GM21576 (cell line): ENCODE data around the gene PAPLN.
"Not testable (repeated sequence)": the region's sequence is repeated elsewhere in the genome, so short reads cannot be mapped to it uniquely, and the experiment has no call there.

Source experiments
- ATAC-seq: cut with Tn5 transposase; IDR thresholded peaks from one replicate; pipeline ENCODE4 v1.9.1; 2021; ENCODE audit warnings: mild to moderate bottlenecking, moderate library complexity; ENCODE audit not compliant: unreplicated experiment

The PAPLN gene

DNA sequence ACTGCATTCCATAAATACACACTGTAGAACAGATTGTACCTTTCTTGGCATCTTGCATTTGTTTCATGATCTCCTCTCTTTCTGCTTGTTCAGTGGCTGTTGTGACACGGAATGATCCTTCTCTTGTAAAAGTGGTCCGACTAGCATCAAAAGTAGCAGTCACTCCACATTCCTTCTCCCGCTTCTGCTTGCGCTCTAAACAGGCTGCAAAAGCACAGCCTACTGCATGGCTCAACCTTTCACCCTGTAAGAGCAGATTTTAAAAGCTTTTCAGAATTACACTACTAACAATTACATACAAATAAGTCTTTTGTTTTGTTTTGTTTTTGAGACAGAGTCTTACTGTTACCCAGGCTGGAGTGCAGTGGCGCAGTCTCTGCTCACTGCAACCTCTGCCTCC, 49.8 kb downstream of the PAPLN start:
- ATAC-seq = no peak

DNA sequence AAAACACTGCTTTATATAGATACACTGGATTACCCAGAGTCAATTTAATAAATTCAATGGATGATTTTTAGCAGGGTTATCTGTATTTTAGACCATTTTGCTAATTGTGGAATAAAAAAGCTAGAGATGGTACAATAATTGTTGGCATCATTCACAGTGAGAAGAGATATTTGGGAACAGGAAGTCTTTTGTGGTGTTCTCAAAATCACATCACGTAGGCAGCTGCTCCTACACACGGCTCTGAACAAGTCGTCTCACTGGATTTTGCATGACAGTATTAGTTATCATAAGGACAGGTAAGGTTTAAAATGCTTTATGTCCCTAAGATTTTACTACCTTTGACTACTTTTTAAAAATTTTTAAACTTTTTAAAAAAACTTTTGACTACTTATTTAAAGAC, 52.0 kb downstream of the PAPLN start:
- ATAC-seq = no peak

DNA sequence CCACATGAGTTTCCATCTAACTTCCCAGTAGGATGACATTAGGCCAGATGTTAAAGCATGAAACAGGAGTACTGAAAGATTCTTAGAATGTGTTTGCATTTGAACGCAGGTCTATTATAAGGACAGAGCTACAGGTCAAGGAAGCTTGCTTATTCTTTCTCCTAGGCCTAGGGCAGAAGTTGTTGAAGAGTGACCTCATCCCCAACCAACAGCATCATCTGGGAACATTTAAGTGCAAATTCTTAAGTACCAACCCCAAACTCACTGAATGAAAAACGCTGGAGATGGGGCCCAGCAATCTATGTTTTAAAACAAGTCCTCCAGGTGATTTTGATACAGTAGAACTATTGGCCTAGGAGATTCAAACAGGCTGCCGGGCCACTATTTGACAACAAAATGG, 52.4 kb downstream of the PAPLN start:
- no peak for ATAC-seq

DNA sequence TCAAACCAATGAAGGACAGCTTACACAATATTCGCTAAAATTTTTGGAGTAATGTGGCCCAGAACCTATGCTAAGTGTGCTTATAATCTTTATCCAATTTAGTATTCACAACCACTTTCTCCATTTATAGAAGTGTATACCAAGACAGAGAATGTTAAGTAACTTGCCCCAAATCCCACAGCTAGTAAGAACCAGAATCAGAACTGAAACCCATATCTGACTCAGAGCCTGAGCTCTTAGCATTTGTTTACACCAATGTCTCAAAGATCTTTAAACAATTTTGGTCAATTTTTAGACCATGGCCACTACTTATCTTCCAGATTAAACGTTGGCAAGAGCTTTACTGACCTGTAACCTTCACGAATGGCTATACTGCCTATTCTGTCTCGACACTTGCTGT, 53.0 kb downstream of the PAPLN start:
- ATAC-seq = peak; percentile 69

DNA sequence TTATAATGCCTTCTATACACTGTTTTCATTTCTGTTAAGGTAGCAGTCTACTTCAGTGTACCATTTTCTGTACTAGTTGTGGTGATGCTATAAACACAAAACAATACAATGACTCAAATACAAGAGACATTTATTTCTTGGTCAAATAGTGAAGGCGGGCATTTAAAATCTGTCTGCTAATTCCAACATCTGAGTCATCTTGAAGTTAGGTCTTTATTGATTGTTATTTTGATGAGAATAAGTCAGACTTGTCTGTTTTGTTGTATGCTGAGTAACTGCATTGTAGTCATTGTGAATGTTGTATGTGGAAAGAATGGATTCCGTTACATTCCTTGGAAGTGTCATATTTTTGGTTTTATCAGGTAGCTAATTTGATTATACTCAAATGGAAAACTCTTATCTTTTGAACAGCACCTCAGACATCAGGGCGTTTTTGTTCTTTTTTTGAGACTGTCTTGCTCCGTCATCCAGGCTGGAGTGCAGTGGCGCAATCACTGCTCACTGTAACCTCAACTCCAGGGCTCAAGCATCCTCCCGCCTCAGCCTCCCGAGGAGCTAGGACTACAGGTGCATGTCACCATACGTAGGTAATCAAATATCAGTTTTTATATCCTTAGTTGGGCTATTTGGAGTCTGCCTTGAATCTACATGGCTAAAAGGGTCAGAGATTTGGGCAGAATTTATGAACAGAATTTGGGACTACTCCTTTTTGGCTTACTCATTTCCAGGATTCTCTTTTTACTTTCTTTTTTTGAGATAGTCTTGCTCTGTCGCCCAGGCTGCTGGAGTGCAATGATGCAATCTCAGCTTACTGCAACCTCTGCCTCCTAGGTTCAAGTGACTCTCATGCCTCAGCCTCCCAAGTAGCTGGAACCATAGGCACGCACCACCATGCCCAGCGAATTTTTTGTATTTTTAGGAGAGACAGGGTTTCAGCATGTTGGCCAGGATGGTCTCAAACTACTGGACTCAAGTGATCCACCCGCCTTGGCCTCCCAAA, 56.8 kb downstream of the PAPLN start:
- no peak for ATAC-seq

DNA sequence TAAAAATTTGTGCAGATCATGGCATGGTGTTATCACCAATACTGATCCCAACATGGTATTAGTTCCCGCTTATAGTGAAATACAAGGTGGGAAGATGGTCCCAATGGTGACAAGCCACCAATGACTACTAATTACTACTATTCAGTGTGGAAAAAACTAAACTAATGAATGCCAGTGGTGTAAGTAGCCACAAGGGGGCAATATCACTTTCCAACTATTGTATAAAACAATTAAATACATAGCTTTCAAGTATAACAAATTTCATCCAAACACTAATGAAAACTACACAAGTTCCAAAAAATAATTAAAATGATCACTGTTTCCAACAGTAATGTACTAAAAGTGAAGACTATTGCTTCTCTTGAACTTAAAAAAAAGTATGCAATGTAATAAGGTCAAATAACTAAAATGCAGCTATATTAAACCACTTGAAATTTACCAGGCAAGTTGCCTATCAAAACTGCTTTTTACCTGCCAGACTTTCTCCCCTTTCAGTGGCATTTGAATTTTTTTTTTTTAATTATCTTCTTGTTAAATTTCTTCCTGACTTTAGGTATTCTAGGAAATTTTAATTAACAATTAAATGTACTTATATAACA, 58.0 kb downstream of the PAPLN start:
- no peak for ATAC-seq

DNA sequence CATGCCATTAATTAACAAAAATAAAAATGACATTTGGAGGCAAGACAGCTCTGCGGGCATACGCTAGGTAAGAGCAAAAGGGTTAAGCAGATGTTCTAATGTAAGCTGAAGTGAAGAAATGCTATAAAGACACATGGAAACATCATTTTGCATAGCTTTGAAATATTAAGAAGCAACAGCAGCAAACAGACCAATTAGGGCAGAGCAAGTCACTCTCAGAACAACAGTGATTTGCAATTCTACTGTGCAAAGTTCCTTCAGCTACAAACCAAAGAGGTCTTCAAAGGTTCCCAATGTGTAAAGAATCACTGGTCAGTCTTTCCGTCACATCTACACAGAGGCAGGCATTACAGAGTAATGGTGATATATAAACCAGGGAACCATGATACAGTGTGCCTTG, 68.2 kb downstream of the PAPLN start:
- no peak for ATAC-seq

DNA sequence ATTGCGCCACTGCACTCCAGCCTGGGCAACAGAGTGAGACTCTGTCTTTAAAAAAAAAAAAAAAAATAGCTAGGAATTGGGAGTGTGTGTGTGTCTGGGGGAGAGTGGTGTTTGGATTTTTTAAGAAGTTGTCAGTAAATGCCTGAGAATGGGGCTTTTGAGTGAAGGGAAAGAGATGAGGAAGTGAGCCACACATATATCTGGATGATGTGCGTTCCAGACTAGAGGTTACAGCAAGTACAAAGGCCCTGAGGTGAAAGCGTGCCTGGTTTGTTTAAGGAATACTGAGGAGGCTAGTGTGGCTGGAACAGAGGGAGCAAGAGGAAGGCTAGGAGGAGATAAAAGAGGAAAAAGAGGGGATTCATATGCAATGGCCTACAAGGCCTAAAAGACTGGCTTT, 70.0 kb downstream of the PAPLN start:
- no peak for ATAC-seq

DNA sequence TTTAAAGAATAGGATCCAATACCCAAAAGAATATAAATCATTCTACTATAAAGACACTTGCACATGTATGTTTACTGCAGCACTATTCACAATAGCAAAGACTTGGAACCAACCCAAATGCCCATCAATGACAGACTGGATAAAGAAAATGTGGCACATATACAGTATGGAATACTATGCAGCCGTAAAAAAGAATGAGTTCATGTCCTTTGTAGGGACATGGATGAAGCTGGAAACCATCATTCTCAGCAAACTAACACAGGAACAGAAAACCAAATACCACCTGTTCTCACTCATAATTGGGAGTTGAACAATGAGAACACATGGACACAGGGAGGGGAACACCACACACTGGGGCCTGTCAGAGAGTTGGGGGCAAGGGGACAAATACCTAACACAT, 71.9 kb downstream of the PAPLN start:
- ATAC-seq = not testable (repeated sequence)

DNA sequence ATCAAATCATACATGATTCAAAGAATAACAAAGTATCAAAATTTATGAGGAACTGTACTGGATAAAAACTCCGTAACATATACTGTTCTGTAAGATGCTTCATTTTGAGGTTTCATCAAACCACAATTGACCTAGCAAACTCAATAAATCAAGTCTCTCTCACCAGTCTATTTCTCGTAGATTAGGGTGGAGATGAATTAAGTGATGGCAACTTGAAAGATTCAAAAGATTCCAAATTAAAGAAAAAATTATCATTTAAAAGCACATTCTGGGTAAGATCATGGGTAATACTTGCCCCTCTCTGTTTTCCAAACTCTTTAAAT, 74.4 kb downstream of the PAPLN start:
- no peak for ATAC-seq

DNA sequence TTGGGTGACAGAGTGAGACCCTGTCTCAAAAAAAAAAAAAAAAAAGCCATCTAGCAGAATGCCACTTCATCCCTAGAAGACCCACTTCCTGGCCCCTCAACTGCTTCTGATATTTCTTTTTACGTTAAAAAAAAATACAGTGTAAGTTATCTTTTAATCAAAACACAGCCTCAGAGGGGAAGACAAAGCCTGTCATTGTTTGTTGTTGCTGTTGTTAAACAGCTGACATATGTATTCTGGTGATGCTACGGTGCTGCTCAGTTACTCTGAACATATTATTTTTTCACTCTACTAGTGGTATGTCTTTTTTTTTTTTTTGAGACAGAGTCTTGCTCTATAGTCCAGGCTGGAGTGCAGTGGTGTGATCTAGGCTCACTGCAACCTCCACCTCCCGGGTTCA, 75.4 kb downstream of the PAPLN start:
- ATAC-seq = no peak

DNA sequence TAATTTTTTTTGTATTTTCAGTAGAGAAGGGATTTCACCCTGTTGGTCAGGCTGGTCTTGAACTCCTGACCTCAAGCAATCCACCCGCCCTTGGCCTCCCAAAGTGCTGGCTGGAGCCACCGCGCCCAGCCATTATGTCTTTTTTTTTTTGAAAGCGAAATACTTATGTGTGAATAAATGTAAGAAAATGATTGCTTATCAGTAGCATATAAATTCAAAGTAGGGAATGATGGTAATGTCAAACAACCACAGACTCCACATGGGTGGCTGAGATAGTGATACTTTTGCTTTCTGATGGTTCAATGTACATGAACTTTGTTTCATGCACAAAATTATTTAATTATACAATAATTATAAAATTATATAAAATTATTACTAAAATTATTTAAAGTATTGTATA, 75.8 kb downstream of the PAPLN start:
- no peak for ATAC-seq

DNA sequence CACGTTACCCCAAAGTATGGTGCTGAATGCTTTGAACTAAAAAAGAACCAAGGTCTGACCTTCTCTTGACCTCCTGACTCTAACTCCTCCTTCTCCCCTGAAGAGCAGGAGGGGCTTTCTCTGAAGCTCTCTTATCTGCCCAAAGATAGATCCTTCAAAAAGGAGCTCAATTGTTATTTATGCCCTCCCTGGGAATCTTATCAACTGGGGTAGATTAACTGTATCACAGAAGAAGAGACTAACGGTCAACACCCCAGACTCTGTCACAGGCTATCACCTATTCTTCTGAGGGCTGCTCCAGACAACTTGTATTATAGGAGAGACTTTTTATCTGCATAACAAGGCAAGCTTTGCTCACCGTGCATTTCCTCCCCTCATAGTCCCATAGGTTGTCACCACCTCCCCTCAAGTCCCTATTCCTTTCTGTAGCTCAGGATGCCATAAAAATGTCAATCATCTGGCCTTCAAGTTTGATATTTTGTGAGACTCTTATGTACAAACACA, 86.6 kb downstream of the PAPLN start:
- no peak for ATAC-seq
